ENCODE data around the gene ANKRD33. TPM values are rescaled to one million over a fixed set of nuclear protein-coding genes. Genes with fewer than 3 reads are reported as not detected.

Gene ANKRD33
- total RNA-seq (2014; rRNA removed; shearing (Covaris generic)), result not detected in 2 replicates

DNA sequence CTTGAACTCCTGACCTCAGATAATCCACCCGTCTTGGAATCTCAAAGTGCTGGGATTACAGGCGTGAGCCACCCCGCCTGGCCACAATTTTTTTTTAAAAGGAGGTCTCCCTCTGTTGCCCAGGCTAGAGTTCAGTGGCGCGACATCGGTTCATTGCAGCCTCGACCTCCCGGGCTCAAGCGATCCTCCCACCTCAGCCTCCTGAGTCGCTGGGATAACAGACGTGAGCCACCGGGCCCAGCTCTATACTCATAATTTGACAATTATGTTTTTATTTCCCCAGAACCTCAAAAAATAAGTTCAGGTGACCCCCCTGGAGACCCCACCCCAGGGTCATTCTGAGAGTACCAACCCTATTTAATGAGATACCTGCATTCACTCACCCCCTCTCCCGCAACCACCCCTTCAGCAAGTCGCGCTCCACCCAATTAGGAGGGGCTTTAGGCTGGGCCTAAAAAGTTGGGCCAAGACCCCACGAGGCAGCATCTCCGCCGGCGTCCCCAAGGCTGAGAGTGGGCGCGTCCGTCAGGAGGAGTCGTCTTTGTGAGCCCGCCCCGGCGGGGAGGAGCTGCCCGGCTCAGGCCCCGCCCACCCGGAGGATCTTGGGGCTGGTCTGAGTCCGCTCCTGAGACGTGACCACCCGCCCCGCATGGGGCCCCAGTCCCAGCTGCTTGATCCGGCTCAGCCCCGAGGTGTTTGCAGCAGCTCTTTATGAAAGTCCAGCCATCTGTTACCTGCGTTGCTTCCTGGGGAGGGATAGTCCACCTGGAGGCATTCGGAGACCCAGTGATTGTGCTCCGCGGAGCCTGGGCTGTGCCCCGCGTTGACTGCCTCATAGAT lies at the start of gene ANKRD33:
TSS of gene ANKRD33 (plus strand) at position 628 of the 840 bp plus-strand sequence. CDS start at position 712, 84 bp downstream.

DNA sequence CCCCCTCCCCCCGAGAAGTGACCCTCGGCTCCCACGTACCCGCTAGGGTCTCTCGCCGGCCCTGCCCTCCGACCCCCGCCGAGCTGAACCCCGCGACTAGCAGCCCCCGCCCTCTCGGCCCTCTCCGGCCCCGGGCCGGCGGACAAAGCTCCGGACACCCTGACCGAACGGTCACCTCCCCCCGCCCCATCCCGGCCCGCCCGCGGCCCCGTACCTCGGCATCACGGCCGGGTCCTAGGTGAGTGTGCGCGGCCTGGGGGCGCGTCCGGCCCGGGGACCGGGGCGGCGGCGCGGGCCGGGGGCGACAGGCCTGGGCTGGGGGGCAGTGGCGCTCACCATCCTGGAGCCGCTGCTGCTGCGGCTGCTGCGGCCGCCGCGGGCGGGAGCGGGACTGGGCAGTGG lies 39.6 kb upstream of the ANKRD33 start, which contains the start of gene FIGNL2:
TSS of gene FIGNL2 (minus strand) at position 393 of the 402 bp plus-strand sequence. CDS start 26,305 bp downstream, outside the sequence.

GRCh38 chr12:51907083-51907855 lies 19.4 kb downstream of the ANKRD33 start, which contains the start of gene ACVRL1:
ACVRL1 (plus strand) TSS chr12:51907504; CDS start chr12:51912475, 4,971 bp downstream.

Other genes starting within 250 kb of the ANKRD33 start
- gene FIGNL2, start 39.4 kb upstream of the ANKRD33 start, total RNA-seq (2014; rRNA removed; shearing (Covaris generic)), result not detected in 2 replicates
- gene ACVRL1, start 19.4 kb downstream of the ANKRD33 start, total RNA-seq (2014; rRNA removed; shearing (Covaris generic)), result 0.16 and 0.53 TPM in 2 replicates
- gene ACVR1B, start 63.6 kb downstream of the ANKRD33 start, total RNA-seq (2014; rRNA removed; shearing (Covaris generic)), result 8.2 and 11.9 TPM in 2 replicates
- gene TAMALIN, start 118.8 kb downstream of the ANKRD33 start, total RNA-seq (2014; rRNA removed; shearing (Covaris generic)), result 2.8 and 4.0 TPM in 2 replicates
- gene NR4A1, start 163.3 kb downstream of the ANKRD33 start, total RNA-seq (2014; rRNA removed; shearing (Covaris generic)), result 79.1 and 101 TPM in 2 replicates
- gene ATG101, start 181.9 kb downstream of the ANKRD33 start, total RNA-seq (2014; rRNA removed; shearing (Covaris generic)), result 199 and 233 TPM in 2 replicates
- gene SMIM41, start 191.6 kb downstream of the ANKRD33 start, total RNA-seq (2014; rRNA removed; shearing (Covaris generic)), result 0.58 and 0.72 TPM in 2 replicates

Data from A375 (cell line).